ENCODE data around the gene RESP18. TPM values are rescaled to one million over a fixed set of nuclear protein-coding genes. Genes with fewer than 3 reads are reported as not detected.

RESP18 gene
- total RNA-seq, 1 experiment from 2014 or later: not detected

- no TSS peak for BruUV-seq (replicated peaks)
- H3K27ac ChIP-seq: peak within 1 kb of the TSS; percentile 51
- no peaks in the 10 kb centered on the region for H4K20me1 ChIP-seq (ENCODE audit: insufficient read depth)
- POLR2A ChIA-PET (ENCODE audit: unreplicated experiment): interaction anchor here (0.7 to 1.2 kb wide), 3 partner anchors 30 to 524 kb away, joined by 4 to 15 read pairs (median 5); no protein-coding TSS in a partner anchor
- H3K4me3 ChIP-seq: peak within 1 kb of the TSS; percentile 81
- no peak for TF ChIP-seq EZH2 (IDR thresholded peaks at IDR 0.05; ENCODE audit: low read depth)
- no peak; the same call in 1 of the 2 replicates for TF ChIP-seq CTCF (conservative IDR thresholded peaks at IDR 0.05)
- H3K36me3 ChIP-seq (ENCODE audit: low read depth): no peaks in the 10 kb centered on the region
- H2AFZ ChIP-seq: peak within 1 kb of the TSS; percentile 86
- peaks cover 25% of the 10 kb centered on the region for H3F3A ChIP-seq (ENCODE audit: insufficient read depth, low read depth)
- no peaks in the 10 kb centered on the region for H3K27me3 ChIP-seq (ENCODE audit: insufficient read depth, low read depth)
- intact Hi-C loops (cut with micrococcal nuclease; ENCODE audit: unreplicated experiment): loop anchor here (1.0 to 10.0 kb wide), 7 partner anchors 15 to 385 kb away; partner anchors contain the start of genes ABCB6, ANKZF1, ATG9A and TUBA4A
- H3K4me1 ChIP-seq (replicated peaks; ENCODE audit: insufficient read depth): peaks cover 38% of the 10 kb centered on the region
- DNase-seq: peak; percentile 90 to 98
- peak within 1 kb of the TSS; percentile 93 for H3K4me2 ChIP-seq
- no peaks in the 10 kb centered on the region for H3K9me2 ChIP-seq (ENCODE audit: insufficient read depth)
- CTCF ChIA-PET: interaction anchor here (0.6 to 2.3 kb wide), 4 partner anchors 16 to 35 kb away, joined by 4 to 13 read pairs (median 9); no protein-coding TSS in a partner anchor
- H3K79me2 ChIP-seq (ENCODE audit: low read depth): 0 out of 2 replicates have a peak, but pooled peaks cover 3% of the 10 kb centered on the region
- H3K9me3 ChIP-seq (ENCODE audit: insufficient read depth, low read depth): no peaks in the 10 kb centered on the region
Observed at GRCh38 chr2:219279151-219279915, 53.2 kb downstream of the RESP18 start, which contains the start of gene DNAJB2. TSS of gene DNAJB2 (plus strand) at chr2:219279366. CDS start at chr2:219279834, 468 bp downstream.

GRCh38 chr2:219278655-219279150, 53.8 kb downstream of the RESP18 start:
- Histone ChIP-seq H3F3A (ENCODE audit: insufficient read depth, low read depth) (peaks cover 31% of the 10 kb centered on the region), H3K4me1 (replicated peaks; ENCODE audit: insufficient read depth) (peaks cover 44% of the 10 kb centered on the region), H2AFZ (peak overlapping the region; percentile 25; the same call in 1 of the 2 replicates), H3K9me3 (ENCODE audit: insufficient read depth, low read depth) (no peaks in the 10 kb centered on the region), H3K27ac (peak overlapping the region; percentile 51), H3K36me3 (ENCODE audit: low read depth) (no peaks in the 10 kb centered on the region), H3K4me3 (peak overlapping the region; percentile 81; the same call in 1 of the 2 replicates), H3K4me2 (peak overlapping the region; percentile 93), H4K20me1 (ENCODE audit: insufficient read depth) (no peaks in the 10 kb centered on the region), H3K79me2 (ENCODE audit: low read depth) (0 out of 2 replicates have a peak, but pooled peaks cover 3% of the 10 kb centered on the region), H3K9me2 (ENCODE audit: insufficient read depth) (no peaks in the 10 kb centered on the region), H3K27me3 (ENCODE audit: insufficient read depth, low read depth) (no peaks in the 10 kb centered on the region)
- TF ChIP-seq CTCF (conservative IDR thresholded peaks at IDR 0.05) (no peak), EZH2 (IDR thresholded peaks at IDR 0.05; ENCODE audit: low read depth) (no peak)
- TSS peak; percentile 58 for BruUV-seq (replicated peaks)
- intact Hi-C loops (cut with micrococcal nuclease; ENCODE audit: unreplicated experiment): loop anchor here (1.0 to 10.0 kb wide), 7 partner anchors 16 to 384 kb away; partner anchors contain the start of genes ABCB6, ANKZF1, ATG9A and TUBA4A
- POLR2A ChIA-PET (ENCODE audit: unreplicated experiment): interaction anchor here (0.5 to 1.2 kb wide), 4 partner anchors 22 to 525 kb away, joined by 3 to 15 read pairs (median 8); no protein-coding TSS in a partner anchor
- no peak for DNase-seq
- CTCF ChIA-PET: interaction anchor here (0.6 to 2.3 kb wide), 3 partner anchors 16 to 26 kb away, joined by 4 to 13 read pairs (median 6); no protein-coding TSS in a partner anchor

Measured in PC-9 (cell line).